GM12801 (cell line): ENCODE results near the gene ARCN1.

Source experiments
- TF ChIP-seq, protein P1 (sequence below): IDR thresholded peaks from one replicate; pipeline ENCODE4 v1.5.1; 2011; ENCODE audit warnings: control low read depth; ENCODE audit not compliant: insufficient read length; ENCODE audit errors: extremely low read depth

ARCN1 gene

GRCh38 chr11:118581057-118581456 lies 8.8 kb downstream of the ARCN1 start:
- TF ChIP-seq, protein P1, sequence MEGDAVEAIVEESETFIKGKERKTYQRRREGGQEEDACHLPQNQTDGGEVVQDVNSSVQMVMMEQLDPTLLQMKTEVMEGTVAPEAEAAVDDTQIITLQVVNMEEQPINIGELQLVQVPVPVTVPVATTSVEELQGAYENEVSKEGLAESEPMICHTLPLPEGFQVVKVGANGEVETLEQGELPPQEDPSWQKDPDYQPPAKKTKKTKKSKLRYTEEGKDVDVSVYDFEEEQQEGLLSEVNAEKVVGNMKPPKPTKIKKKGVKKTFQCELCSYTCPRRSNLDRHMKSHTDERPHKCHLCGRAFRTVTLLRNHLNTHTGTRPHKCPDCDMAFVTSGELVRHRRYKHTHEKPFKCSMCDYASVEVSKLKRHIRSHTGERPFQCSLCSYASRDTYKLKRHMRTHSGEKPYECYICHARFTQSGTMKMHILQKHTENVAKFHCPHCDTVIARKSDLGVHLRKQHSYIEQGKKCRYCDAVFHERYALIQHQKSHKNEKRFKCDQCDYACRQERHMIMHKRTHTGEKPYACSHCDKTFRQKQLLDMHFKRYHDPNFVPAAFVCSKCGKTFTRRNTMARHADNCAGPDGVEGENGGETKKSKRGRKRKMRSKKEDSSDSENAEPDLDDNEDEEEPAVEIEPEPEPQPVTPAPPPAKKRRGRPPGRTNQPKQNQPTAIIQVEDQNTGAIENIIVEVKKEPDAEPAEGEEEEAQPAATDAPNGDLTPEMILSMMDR: no peak

DNA sequence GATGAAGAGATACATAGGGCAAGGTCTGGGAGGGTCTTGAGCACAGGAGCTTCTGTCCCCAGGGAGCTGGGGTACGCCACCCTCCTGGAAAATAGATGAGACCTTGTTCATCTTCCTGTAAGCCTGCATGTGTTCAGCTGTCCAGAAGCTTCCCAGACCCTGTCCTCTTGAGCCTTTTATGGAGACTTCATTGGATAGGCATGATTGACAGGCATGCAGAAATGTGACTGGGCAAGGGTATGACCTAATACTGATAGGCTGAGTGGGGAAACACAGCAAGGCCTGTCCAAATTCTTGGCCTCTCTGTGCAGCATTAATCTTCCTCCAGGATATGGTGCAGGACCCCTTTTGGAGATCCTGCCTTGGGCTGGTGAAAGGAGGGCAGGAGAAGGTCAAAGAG lies 15.7 kb downstream of the ARCN1 start:
- TF ChIP-seq, protein P1: no peak

DNA sequence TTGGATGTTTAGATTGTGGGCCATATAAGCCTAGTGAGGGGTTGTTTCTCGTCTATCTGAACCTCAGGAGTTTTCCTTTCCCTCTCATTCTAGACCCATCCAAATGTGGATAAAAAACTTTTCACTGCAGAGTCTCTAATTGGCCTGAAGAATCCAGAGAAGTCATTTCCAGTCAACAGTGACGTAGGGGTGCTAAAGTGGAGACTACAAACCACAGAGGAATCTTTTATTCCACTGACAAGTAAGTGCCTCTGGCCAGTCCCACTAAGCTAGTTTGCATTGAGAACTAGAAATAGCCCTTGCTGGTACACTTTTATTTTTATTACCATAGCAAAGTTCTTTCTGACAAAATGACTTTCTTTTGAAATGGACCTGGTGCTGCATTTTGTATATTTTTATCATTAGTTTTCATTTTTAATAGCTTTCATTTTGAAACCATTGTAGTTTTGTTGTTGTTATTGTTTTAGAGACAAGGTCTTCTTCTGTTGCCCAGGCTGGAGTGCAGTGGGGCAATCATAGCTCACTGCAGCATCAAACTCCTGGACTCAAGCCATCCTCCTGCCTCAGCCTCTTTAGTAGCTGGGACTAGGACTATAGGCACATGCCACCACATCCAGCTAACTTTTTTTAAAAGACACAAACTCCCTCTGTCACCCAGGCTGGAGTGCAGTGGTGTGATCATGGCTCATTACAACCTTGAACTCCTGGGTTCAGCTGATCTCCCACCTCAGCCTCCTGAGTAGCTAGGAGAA lies 20.6 kb downstream of the ARCN1 start:
- TF ChIP-seq, protein P1: no peak

GRCh38 chr11:118596224-118597146 lies 24.3 kb downstream of the ARCN1 start:
- TF ChIP-seq, protein P1: no peak

- TF ChIP-seq, protein P1: no peak
These were observed 25.3 kb downstream of the ARCN1 start for GRCh38 chr11:118597556-118597955.

- TF ChIP-seq, protein P1: no peak
These were observed 30.1 kb downstream of the ARCN1 start for GRCh38 chr11:118602331-118602730.

GRCh38 chr11:118604566-118604965 lies 32.4 kb downstream of the ARCN1 start:
- TF ChIP-seq, protein P1: no peak
